Measurements from ENCODE around the gene MCC. TPM values are rescaled to one million over a fixed set of nuclear protein-coding genes. Genes with fewer than 3 reads are reported as not detected.

Gene MCC
- total RNA-seq, 4 donors from 2014 or later: 6.8 to 11.9 (median 9.0) TPM

- intact Hi-C loops (cut with DNase I; ENCODE audit: low total_unique reads): no loop called here
- in situ Hi-C loops (cut with MboI; ENCODE audit: low sequenced_read_pairs in 4 of 4): loop anchor here in 1 of 4 donors (25.0 kb wide), 1 partner anchor 253 kb away; no protein-coding TSS in a partner anchor
- Histone ChIP-seq H3K4me3 (no peak overlapping the region), H3K4me1 (no peaks in the 10 kb centered on the region), H3K36me3 (no peaks in the 10 kb centered on the region), H3K9me3 (no peaks in the 10 kb centered on the region), H3K27me3 (no peaks in the 10 kb centered on the region), H3K27ac (no peak overlapping the region)
- DNase-seq: no peak
- TF ChIP-seq POLR2A (IDR thresholded peaks at IDR 0.05): no peak
- TF ChIP-seq, protein P1, sequence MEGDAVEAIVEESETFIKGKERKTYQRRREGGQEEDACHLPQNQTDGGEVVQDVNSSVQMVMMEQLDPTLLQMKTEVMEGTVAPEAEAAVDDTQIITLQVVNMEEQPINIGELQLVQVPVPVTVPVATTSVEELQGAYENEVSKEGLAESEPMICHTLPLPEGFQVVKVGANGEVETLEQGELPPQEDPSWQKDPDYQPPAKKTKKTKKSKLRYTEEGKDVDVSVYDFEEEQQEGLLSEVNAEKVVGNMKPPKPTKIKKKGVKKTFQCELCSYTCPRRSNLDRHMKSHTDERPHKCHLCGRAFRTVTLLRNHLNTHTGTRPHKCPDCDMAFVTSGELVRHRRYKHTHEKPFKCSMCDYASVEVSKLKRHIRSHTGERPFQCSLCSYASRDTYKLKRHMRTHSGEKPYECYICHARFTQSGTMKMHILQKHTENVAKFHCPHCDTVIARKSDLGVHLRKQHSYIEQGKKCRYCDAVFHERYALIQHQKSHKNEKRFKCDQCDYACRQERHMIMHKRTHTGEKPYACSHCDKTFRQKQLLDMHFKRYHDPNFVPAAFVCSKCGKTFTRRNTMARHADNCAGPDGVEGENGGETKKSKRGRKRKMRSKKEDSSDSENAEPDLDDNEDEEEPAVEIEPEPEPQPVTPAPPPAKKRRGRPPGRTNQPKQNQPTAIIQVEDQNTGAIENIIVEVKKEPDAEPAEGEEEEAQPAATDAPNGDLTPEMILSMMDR (IDR thresholded peaks at IDR 0.05 in 4 of 5, conservative IDR thresholded peaks at IDR 0.05 in 1 of 5): no peak
- ATAC-seq: no peak
Observed at GRCh38 chr5:113359419-113359818, 128.8 kb downstream of the MCC start.

DNA sequence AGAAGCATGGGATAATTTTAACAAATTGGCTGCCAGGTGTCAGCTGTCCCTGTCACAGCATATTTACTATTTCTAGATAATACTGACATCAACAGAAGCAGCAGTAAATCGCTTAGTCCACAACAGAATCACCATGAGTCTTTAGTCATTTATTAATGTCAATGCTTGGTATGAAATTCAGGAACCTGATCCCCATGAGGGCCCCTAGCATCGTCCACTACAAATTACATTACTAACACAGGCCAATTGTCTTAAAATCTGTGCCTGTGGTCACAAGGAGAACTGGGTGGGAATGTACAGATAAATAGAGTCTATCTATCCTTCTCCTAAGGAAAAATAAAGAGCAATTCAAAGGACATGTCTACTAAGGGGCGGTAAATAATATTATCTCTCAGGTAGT lies 129.6 kb downstream of the MCC start:
- H3K36me3 ChIP-seq: no peaks in the 10 kb centered on the region
- H3K27me3 ChIP-seq: no peaks in the 10 kb centered on the region
- in situ Hi-C loops (cut with MboI; ENCODE audit: low sequenced_read_pairs in 4 of 4) (loop anchor here in 1 of 4 donors (25.0 kb wide), 1 partner anchor 254 kb away; no protein-coding TSS in a partner anchor), intact Hi-C loops (cut with DNase I; ENCODE audit: low total_unique reads) (no loop called here)
- ATAC-seq (no peak), DNase-seq (no peak)
- no peaks in the 10 kb centered on the region for H3K4me1 ChIP-seq
- H3K4me3 ChIP-seq: no peak overlapping the region
- H3K9me3 ChIP-seq: no peaks in the 10 kb centered on the region
- no peak overlapping the region for H3K27ac ChIP-seq
- no peak for TF ChIP-seq POLR2A (IDR thresholded peaks at IDR 0.05)

- in situ Hi-C loops (cut with MboI; ENCODE audit: low sequenced_read_pairs in 4 of 4) (loop anchor here in 1 of 4 donors (25.0 kb wide), 1 partner anchor 254 kb away; no protein-coding TSS in a partner anchor), intact Hi-C loops (cut with DNase I; ENCODE audit: low total_unique reads) (no loop called here)
- no peaks in the 10 kb centered on the region for H3K9me3 ChIP-seq
- H3K4me1 ChIP-seq: no peaks in the 10 kb centered on the region
- H3K4me3 ChIP-seq: no peak overlapping the region
- H3K27ac ChIP-seq: no peak overlapping the region
- no peak for TF ChIP-seq POLR2A (IDR thresholded peaks at IDR 0.05)
- TF ChIP-seq, protein P1 (IDR thresholded peaks at IDR 0.05 in 4 of 5, conservative IDR thresholded peaks at IDR 0.05 in 1 of 5): no peak
- no peaks in the 10 kb centered on the region for H3K27me3 ChIP-seq
- no peak for ATAC-seq
- no peaks in the 10 kb centered on the region for H3K36me3 ChIP-seq
- no peak for DNase-seq
Observed at GRCh38 chr5:113357696-113358476, 130.4 kb downstream of the MCC start.

GRCh38 chr5:113356487-113356886 lies 131.8 kb downstream of the MCC start:
- Histone ChIP-seq H3K36me3 (no peaks in the 10 kb centered on the region), H3K4me3 (no peak overlapping the region), H3K27me3 (no peaks in the 10 kb centered on the region), H3K27ac (no peak overlapping the region), H3K4me1 (no peaks in the 10 kb centered on the region), H3K9me3 (no peaks in the 10 kb centered on the region)
- TF ChIP-seq, protein P1 (IDR thresholded peaks at IDR 0.05 in 4 of 5, conservative IDR thresholded peaks at IDR 0.05 in 1 of 5): no peak
- intact Hi-C loops (cut with DNase I; ENCODE audit: low total_unique reads): no loop called here
- no peak for ATAC-seq
- in situ Hi-C loops (cut with MboI; ENCODE audit: low sequenced_read_pairs in 4 of 4): loop anchor here in 1 of 4 donors (25.0 kb wide), 1 partner anchor 256 kb away; no protein-coding TSS in a partner anchor
- DNase-seq: no peak

GRCh38 chr5:113354055-113354454 lies 134.2 kb downstream of the MCC start:
- TF ChIP-seq, protein P1 (IDR thresholded peaks at IDR 0.05 in 4 of 5, conservative IDR thresholded peaks at IDR 0.05 in 1 of 5): no peak
- intact Hi-C loops (cut with DNase I; ENCODE audit: low total_unique reads): no loop called here
- no peak for ATAC-seq
- DNase-seq: no peak
- Histone ChIP-seq H3K27ac (no peak overlapping the region), H3K9me3 (no peaks in the 10 kb centered on the region), H3K27me3 (no peaks in the 10 kb centered on the region), H3K4me3 (no peak overlapping the region), H3K4me1 (no peaks in the 10 kb centered on the region), H3K36me3 (no peaks in the 10 kb centered on the region)
- in situ Hi-C loops (cut with MboI; ENCODE audit: low sequenced_read_pairs in 4 of 4): loop anchor here in 1 of 4 donors (25.0 kb wide), 1 partner anchor 258 kb away; no protein-coding TSS in a partner anchor
